ENCODE measurements around the gene LDB2.

DNA sequence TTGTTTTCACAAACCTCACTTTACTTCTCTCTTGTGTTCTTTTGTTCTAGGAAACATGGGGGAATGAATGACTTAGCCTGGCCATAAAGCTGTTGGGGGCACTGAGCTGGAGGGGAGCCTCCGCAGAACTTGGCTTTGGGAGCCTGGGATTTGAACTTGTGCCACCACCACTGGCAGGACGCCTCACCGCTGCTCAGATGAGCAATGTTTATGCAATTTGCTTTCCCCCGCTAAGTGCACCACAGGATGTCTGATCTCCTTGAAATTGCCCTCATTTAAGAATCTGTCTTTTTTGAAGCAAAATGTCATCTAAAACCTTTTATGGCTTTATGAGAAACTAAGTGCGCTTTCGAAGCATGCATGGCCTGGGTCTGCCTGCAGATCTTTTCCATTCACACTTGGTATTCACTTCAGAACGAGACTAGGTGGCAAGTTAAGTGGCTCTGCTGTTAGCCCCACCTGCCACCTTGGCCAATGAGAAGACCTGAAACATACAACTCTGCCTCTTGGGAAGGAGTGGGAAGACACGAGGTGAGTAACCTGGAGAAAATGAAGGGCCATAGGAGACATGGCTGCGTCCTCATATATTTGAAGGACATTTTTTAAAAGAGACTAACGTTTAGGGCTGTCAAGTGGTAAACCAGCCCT, 119.3 kb downstream of the LDB2 start:
- TF ChIP-seq, protein P1, sequence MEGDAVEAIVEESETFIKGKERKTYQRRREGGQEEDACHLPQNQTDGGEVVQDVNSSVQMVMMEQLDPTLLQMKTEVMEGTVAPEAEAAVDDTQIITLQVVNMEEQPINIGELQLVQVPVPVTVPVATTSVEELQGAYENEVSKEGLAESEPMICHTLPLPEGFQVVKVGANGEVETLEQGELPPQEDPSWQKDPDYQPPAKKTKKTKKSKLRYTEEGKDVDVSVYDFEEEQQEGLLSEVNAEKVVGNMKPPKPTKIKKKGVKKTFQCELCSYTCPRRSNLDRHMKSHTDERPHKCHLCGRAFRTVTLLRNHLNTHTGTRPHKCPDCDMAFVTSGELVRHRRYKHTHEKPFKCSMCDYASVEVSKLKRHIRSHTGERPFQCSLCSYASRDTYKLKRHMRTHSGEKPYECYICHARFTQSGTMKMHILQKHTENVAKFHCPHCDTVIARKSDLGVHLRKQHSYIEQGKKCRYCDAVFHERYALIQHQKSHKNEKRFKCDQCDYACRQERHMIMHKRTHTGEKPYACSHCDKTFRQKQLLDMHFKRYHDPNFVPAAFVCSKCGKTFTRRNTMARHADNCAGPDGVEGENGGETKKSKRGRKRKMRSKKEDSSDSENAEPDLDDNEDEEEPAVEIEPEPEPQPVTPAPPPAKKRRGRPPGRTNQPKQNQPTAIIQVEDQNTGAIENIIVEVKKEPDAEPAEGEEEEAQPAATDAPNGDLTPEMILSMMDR (IDR thresholded peaks at IDR 0.05) = no peak
- TF ChIP-seq EZH2 (IDR thresholded peaks at IDR 0.05; ENCODE audit: borderline replicate concordance, insufficient read depth, low read depth, low read length, poor library complexity, severe bottlenecking) = no peak
